ENCODE results near the gene IQCK.

- TF ChIP-seq CTCF (IDR thresholded peaks at IDR 0.05), result no peak
- no peak for TF ChIP-seq POLR2A (IDR thresholded peaks at IDR 0.05)
Measured at GRCh38 chr16:19894586-19894985, 176.5 kb downstream of the IQCK start.

All from right lobe of liver (tissue), 4 donors.